HG02970 (cell line): ENCODE measurements around the gene MACROD1.
"Not testable (repeated sequence)": the region's sequence is repeated elsewhere in the genome, so short reads cannot be mapped to it uniquely, and the experiment has no call there.

Experiments used
- ATAC-seq: cut with Tn5 transposase; IDR thresholded peaks from one replicate; pipeline ENCODE4 v1.9.1; 2021; ENCODE audit warnings: mild to moderate bottlenecking, moderate library complexity, moderate number of reproducible peaks; ENCODE audit not compliant: unreplicated experiment, low FRiP score

Gene MACROD1

GRCh38 chr11:63986156-63986931 lies 179.6 kb downstream of the MACROD1 start, which contains the start of gene OTUB1:
Gene OTUB1 (plus strand): TSS chr11:63986438. CDS start chr11:63986457, 19 bp downstream.
- peak; percentile 68 for ATAC-seq

DNA sequence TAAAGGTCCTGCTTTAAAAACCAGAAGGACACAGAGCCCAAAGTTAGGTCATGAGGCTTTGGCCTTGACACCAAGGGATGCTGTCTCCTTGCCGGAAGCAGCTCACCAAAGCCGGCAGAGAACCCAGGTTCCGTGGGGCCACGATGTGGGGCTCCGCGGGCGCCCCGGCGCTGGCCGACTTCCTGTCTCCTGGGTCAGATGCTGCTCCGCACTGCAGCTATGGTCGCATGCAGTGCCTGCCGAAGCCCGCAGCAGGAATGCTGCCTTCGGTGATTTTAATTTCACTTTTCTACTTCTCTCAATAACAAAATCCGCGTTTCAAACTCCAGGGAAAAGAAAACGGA lies 180.1 kb downstream of the MACROD1 start:
- no peak for ATAC-seq

GRCh38 chr11:63979426-63979825 lies 186.5 kb downstream of the MACROD1 start:
- no peak for ATAC-seq

DNA sequence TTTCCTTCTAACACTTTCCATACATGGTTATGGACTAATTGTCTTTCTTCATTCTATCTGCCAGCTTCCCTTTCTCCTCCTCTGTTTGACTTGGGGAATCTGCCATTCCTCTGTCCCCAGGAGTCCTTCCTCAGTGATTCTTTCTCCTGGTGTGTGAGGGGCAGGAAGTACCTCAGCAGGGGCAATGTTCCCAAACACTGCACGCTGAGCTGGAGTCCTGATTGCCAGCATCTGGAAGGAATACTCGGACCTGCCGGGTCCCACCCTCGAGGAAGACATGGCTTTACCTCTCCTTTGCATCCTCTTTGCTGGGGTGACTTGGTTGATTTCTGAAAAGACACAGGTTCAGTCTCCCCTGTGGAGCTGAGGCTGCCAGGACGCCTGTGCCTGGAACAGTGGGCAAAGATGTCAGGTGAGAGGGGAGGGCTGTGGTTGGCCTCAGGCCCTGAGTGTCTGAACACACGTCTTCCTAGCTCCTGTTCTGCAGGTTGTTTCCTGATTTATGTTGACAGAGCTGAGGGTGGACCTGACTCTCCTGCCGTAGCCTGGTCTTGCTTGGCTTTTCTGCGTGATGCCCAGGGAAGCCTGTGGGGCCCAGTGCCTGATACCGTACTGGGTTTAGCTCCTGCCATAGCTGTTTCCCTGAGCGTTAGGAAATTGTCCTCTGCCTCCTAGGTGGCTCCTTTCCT lies 187.2 kb downstream of the MACROD1 start:
- no peak for ATAC-seq

DNA sequence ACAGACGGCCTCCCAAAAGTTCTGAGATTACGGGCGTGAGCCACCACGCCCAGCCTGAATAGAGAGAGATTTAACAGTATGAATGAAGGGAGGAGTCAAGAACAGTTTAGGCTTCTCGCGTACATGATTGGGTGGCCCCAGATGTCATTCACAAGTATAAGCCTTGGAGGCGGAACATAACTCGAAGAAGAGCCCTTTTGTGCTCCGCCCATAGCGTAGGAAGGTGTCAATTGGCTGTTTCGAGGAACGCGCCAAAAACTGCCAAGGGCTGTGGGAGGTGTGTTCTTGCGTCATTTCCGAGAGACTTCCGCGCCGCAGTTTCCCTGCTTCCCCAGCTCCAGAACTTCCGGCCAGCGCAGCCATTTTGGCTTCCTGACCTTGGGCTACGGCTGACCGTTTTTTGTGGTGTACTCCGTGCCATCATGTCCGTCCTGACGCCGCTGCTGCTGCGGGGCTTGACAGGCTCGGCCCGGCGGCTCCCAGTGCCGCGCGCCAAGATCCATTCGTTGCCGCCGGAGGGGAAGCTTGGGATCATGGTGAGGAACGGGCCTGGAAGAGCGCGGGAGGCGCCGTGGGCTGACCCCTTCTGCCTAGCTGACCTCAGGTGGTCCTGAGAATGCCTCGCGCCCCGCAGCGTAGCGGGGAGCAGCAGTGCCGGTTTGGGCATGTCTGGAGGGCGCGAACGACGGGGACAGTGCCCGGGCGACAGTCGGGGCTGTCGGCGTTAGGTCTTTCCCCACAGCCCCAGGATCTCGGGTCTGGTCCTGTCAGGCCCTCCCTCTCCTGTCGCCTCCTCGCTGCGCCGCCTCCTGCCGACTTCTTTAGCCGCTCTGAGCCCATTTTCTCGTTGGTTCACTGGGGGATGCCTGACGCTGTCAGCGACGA lies 191.4 kb downstream of the MACROD1 start, which contains the start of gene COX8A:
TSS of gene COX8A (plus strand) at position 362 of the 885 bp plus-strand sequence. CDS start at position 423, 61 bp downstream.
- peak; percentile 96 for ATAC-seq

- ATAC-seq = not testable (repeated sequence)
Observed at GRCh38 chr11:63973912-63974258, 192.0 kb downstream of the MACROD1 start.

DNA sequence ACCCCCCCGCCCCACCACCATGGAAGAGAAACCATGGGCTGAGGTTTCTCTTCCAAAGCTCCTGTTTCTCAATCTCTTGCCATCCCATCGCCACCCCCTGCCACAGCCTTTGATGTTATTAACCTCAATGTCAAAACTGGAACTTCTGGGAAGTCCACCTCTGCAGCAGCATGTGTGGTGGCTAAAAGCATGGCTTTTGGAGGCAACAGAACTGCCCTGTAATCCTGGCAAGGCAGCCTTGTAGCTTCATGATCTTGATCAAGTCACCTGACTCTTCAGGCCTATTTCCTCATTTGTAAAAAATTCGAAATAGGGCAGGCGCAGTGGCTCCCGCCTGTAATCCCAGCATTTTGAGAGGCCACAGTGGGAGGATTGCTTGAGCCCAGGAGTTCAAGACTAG lies 195.0 kb downstream of the MACROD1 start:
- no peak for ATAC-seq

DNA sequence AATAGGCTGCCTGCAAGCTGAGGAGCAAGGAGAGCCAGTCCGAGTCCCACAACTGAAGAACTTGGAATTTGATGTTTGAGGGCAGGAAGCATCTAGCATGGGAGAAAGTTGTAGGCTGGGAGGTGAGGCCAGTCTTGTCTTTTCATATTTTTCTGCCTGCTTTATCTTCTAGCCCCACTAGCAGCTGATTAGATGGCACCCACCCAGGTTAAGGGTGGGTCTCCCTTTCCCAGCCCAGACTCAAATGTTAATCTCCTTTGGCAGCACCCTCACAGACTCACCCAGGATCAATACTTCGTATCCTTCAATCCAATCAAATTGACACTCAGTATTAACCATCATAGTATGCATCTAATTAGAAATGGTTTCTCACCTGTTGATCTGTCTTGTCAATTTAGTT lies 196.5 kb downstream of the MACROD1 start:
- ATAC-seq = no peak

GRCh38 chr11:63966444-63966843 lies 199.5 kb downstream of the MACROD1 start:
- ATAC-seq = no peak

DNA sequence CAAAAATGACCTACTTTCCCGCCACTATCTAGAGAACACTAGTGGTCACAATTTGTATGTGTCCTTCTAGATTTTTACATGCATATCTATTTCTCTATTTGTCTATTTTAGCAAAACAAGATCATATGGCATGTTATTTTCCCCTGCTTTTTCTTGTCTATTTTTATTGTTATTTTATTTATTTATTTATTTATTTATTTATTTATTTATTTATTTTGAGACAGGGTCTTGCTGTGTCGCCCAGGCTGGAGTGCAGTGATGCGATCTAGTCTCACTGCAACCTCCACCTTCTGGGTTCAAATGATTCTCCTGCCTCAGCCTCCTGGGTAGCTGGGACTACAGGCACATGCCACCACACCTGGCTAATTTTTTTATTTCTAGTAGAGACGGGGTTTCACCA lies 202.0 kb downstream of the MACROD1 start:
- ATAC-seq = not testable (repeated sequence)

- no peak for ATAC-seq
Observed at GRCh38 chr11:63961608-63962412, 204.1 kb downstream of the MACROD1 start.

- no peak for ATAC-seq
Observed at GRCh38 chr11:63958008-63958407, 207.9 kb downstream of the MACROD1 start.

DNA sequence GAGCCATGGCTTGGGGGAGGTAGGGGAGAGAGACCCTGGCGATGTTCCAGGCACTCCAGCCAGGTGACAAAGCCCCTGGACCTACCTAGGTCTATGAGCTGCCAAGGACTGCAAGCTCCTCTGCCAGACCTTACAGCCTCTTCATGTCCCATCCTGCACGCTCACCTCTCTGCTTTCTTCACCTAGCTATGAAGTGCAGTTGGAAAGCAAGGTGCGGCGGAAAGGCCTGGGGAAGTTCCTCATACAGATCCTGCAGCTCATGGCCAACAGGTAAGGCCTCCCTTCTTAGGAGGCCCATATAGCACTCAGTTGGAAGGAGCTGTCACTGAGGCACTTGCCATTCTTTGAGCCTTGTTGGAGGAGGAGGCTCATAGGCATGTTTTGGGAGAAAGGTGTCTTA lies 213.3 kb downstream of the MACROD1 start:
- ATAC-seq = no peak

DNA sequence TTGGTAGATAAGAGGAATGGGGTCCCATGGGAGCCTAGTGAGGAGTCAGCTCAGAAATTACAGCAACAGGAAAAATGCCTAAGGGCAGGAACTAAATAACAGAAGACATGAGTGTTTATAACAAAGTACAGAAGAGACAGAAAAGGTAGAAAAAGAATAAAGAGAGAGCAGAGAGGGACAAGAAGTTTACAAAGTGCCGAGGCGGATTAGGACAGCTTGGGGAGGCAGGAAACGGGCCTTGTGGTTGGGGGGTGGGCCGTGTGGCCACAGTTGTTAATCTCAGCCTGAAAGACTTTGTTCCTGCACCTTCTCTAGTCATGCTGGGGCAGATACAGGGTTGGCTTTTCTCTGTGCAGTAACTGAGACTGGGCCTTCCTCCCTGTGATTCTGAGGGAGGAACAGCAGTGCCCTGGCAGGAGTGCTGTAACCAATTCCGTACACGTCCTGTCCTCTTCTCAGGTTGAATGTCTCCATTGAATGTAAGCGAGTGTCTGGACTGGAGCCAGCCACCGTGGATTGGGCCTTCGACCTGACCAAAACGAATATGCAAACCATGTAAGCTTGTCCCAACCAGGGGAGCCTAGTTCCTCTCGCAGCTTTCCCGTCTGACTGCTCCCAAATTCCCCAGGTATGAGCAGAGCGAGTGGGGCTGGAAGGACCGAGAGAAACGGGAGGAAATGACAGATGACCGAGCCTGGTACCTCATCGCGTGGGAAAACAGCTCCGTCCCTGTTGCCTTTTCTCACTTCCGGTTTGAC lies 214.0 kb downstream of the MACROD1 start:
- no peak for ATAC-seq
